GM23338 (cell line): Measurements from ENCODE around the gene CHAD. TPM values are rescaled to one million over a fixed set of nuclear protein-coding genes. Genes with fewer than 3 reads are reported as not detected.
A peak's percentile ranks its signal among the peaks of the same experiment; 100 is the strongest.

Experiments used
- ATAC-seq: fragments of 200-7000 bp; cut with Tn5 transposase; 3 replicates; pipeline ENCODE4 v1.9.1; 2020
- DNase-seq: peaks from one replicate; pipeline ENCODE4 v3.0.0-alpha.2; 2015; ENCODE audit warnings: low spot score
- H2AFZ ChIP-seq: fragments of 200-600 bp; sonication (generic); 2 replicates; pipeline ENCODE4 v1.8.0; 2016; ENCODE audit warnings: antibody characterized with exemption, mild to moderate bottlenecking, moderate library complexity
- H3F3A ChIP-seq: fragments of 200-600 bp; sonication (generic); replicated peaks from 2 replicates; pipeline ENCODE4 v1.8.0; 2017; ENCODE audit warnings: antibody characterized with exemption, mixed run types, low read depth
- H3K27ac ChIP-seq: fragments of 200-600 bp; sonication (generic); 2 replicates; pipeline ENCODE4 v1.6.1; 2016; ENCODE audit warnings: low read depth
- H3K27me3 ChIP-seq: fragments of 200-600 bp; sonication (generic); 2 replicates; pipeline ENCODE4 v1.8.0; 2016; ENCODE audit warnings: mild to moderate bottlenecking, mixed run types, moderate library complexity; ENCODE audit not compliant: insufficient read depth
- H3K36me3 ChIP-seq: fragments of 200-600 bp; sonication (generic); 2 replicates; pipeline ENCODE4 v1.8.0; 2016; ENCODE audit warnings: mild to moderate bottlenecking; ENCODE audit not compliant: insufficient read depth
- H3K4me1 ChIP-seq: fragments of 200-600 bp; sonication (generic); 2 replicates; pipeline ENCODE4 v1.8.0; 2016; ENCODE audit warnings: mild to moderate bottlenecking, moderate library complexity; ENCODE audit not compliant: insufficient read depth
- H3K4me2 ChIP-seq: fragments of 200-600 bp; sonication (generic); 2 replicates; pipeline ENCODE4 v1.7.1; 2017; ENCODE audit warnings: mixed run types
- H3K4me3 ChIP-seq: fragments of 200-600 bp; sonication (generic); 2 replicates; pipeline ENCODE4 v1.6.1; 2016; ENCODE audit warnings: mixed run types
- H3K79me2 ChIP-seq: fragments of 200-600 bp; sonication (generic); replicated peaks from 2 replicates; pipeline ENCODE4 v1.8.0; 2017; ENCODE audit warnings: mild to moderate bottlenecking; ENCODE audit not compliant: insufficient read depth
- H3K9me2 ChIP-seq: fragments of 200-600 bp; sonication (generic); 2 replicates; pipeline ENCODE4 v1.8.0; 2017; ENCODE audit not compliant: insufficient read depth
- H4K20me1 ChIP-seq: fragments of 200-600 bp; sonication (generic); replicated peaks from 2 replicates; pipeline ENCODE4 v1.8.0; 2017; ENCODE audit warnings: mild to moderate bottlenecking; ENCODE audit not compliant: insufficient read depth
- H3K27ac Mint-ChIP-seq: 2 replicates; pipeline ENCODE4 v1.8.0; 2020; ENCODE audit warnings: inconsistent platforms, mild to moderate bottlenecking, moderate library complexity, mixed read lengths
- H3K27me3 Mint-ChIP-seq: 3 replicates; pipeline ENCODE4 v1.8.0; 2022; ENCODE audit warnings: low read depth, mild to moderate bottlenecking, moderate library complexity, mixed read lengths, inconsistent platforms; ENCODE audit not compliant: insufficient read depth, poor library complexity
- H3K36me3 Mint-ChIP-seq: 3 replicates; pipeline ENCODE4 v1.8.0; 2021; ENCODE audit warnings: low read depth, mild to moderate bottlenecking, inconsistent platforms, moderate library complexity, mixed read lengths
- H3K4me1 Mint-ChIP-seq: 3 replicates; pipeline ENCODE4 v1.8.0; 2020; ENCODE audit warnings: mild to moderate bottlenecking, inconsistent platforms, mixed read lengths
- H3K4me3 Mint-ChIP-seq: 3 replicates; pipeline ENCODE4 v1.8.0; 2021; ENCODE audit warnings: moderate library complexity, mild to moderate bottlenecking, inconsistent platforms, mixed read lengths
- H3K9me3 Mint-ChIP-seq: 3 replicates; pipeline ENCODE4 v1.8.0; 2020; ENCODE audit warnings: moderate library complexity, mild to moderate bottlenecking, inconsistent platforms, mixed read lengths
- CREB1 ChIP-seq: fragments of 250-450 bp; sonication (Bioruptor Pico); IDR thresholded peaks from 2 replicates; pipeline ENCODE4 v1.5.0; 2020; ENCODE audit warnings: low read depth, mild to moderate bottlenecking, moderate library complexity
- EZH2 ChIP-seq: fragments of 200-600 bp; sonication (generic); IDR thresholded peaks from one replicate; pipeline ENCODE4 v1.8.0; 2017; ENCODE audit warnings: antibody characterized with exemption, mild to moderate bottlenecking, low read depth; ENCODE audit not compliant: unreplicated experiment
- EZH2phosphoT487 ChIP-seq: fragments of 200-600 bp; sonication (generic); IDR thresholded peaks from one replicate; pipeline ENCODE4 v1.8.1; 2018; ENCODE audit warnings: antibody characterized with exemption; ENCODE audit not compliant: unreplicated experiment
- JUNB ChIP-seq: IDR thresholded peaks from one replicate; pipeline ENCODE4 v1.6.1; 2016; ENCODE audit warnings: antibody characterized with exemption; ENCODE audit not compliant: unreplicated experiment
- NANOG ChIP-seq: IDR thresholded peaks from 2 replicates; pipeline ENCODE4 v1.6.1; 2016; ENCODE audit warnings: antibody characterized with exemption, borderline replicate concordance
- POLR2AphosphoS5 ChIP-seq: IDR thresholded peaks from 2 replicates; pipeline ENCODE4 v1.6.1; 2016; ENCODE audit warnings: antibody characterized with exemption, low read depth
- STAT1 ChIP-seq: IDR thresholded peaks from one replicate; pipeline ENCODE4 v1.6.1; 2016; ENCODE audit warnings: antibody characterized with exemption; ENCODE audit not compliant: unreplicated experiment
- ZNF114 ChIP-seq: fragments of 250-450 bp; sonication (Bioruptor Pico); IDR thresholded peaks from 2 replicates; pipeline ENCODE4 v1.5.0; 2020; ENCODE audit warnings: mild to moderate bottlenecking, moderate library complexity
- polyA plus RNA-seq: library from polyadenylated mRNA; unstranded; fragments of >200 nt; fragmentation: Nextera tagmentation; extraction: Ambion mirVana; gene quantifications from 2 replicates; pipeline ENCODE4 v1.2.1, GENCODE V29; 2016
- total RNA-seq: library from RNA; depleted of rRNA; stranded (reverse); fragments of >200 nt; shearing (Covaris generic); gene quantifications from 2 replicates; pipeline ENCODE4 v1.2.3, GENCODE V29; 2014
- TF ChIP-seq, protein P1 (sequence below): IDR thresholded peaks from 2 replicates; pipeline ENCODE4 v1.6.1; 2016; ENCODE audit warnings: antibody characterized with exemption
- TF ChIP-seq, protein P2 (sequence below), 2 experiments: fragments of 200-600 bp in 1 of 2; sonication (generic) in 1 of 2; conservative IDR thresholded peaks; 2 replicates each; pipeline versions ENCODE4 v1.5.1 to v1.6.1; 2016 to 2017; ENCODE audit warnings: antibody characterized with exemption in 2 of 2, low read depth in 2 of 2, mild to moderate bottlenecking in 2 of 2, moderate library complexity in 1 of 2
- TF ChIP-seq, protein P3 (sequence below): IDR thresholded peaks from one replicate; pipeline ENCODE4 v1.6.1; 2018; ENCODE audit warnings: antibody characterized with exemption; ENCODE audit not compliant: unreplicated experiment

Gene CHAD
- total and polyA plus RNA-seq, 2 experiments from 2014 or later: 0.18 TPM; not detected in 1

DNA sequence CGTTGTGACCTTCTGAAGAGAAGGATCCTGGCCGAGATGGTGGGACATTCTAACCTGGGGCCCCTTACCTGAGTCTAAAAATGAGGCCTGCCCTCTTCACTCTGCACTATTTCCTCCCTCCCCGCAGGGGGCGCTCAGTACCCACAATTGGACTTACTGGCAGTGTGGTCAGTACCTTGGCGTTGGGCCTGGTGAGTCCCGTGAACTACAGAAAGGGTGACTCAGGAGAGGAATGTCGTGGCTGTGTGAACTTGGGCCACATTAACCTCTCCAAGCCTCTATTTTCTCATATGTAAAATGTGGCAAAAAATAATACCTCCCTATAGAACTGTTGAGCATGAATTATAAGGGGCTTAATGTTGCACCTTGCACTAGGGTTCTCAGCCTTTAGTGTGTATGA lies 13.8 kb upstream of the CHAD start:
- Mint-ChIP-seq H3K4me3 (no peak overlapping the region), H3K4me1 (peaks cover 12% of the 10 kb centered on the region), H3K9me3 (no peaks in the 10 kb centered on the region), H3K27ac (peak overlapping the region; percentile 92), H3K27me3 (peaks cover 13% of the 10 kb centered on the region), H3K36me3 (peaks cover 34% of the 10 kb centered on the region)
- Histone ChIP-seq H3K9me2 (no peaks in the 10 kb centered on the region), H3F3A (0 out of 2 replicates have a peak, but pooled peaks cover 13% of the 10 kb centered on the region), H3K36me3 (no peaks in the 10 kb centered on the region), H2AFZ (no peak overlapping the region), H3K27me3 (no peaks in the 10 kb centered on the region), H3K79me2 (no peaks in the 10 kb centered on the region), H3K4me1 (peaks cover 6% of the 10 kb centered on the region; the same call in 1 of the 2 replicates), H3K4me2 (no peak overlapping the region), H3K27ac (no peak overlapping the region), H4K20me1 (no peaks in the 10 kb centered on the region), H3K4me3 (no peak overlapping the region)
- TF ChIP-seq, protein P1, sequence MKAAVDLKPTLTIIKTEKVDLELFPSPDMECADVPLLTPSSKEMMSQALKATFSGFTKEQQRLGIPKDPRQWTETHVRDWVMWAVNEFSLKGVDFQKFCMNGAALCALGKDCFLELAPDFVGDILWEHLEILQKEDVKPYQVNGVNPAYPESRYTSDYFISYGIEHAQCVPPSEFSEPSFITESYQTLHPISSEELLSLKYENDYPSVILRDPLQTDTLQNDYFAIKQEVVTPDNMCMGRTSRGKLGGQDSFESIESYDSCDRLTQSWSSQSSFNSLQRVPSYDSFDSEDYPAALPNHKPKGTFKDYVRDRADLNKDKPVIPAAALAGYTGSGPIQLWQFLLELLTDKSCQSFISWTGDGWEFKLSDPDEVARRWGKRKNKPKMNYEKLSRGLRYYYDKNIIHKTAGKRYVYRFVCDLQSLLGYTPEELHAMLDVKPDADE: no peak
- TF ChIP-seq, protein P2, sequence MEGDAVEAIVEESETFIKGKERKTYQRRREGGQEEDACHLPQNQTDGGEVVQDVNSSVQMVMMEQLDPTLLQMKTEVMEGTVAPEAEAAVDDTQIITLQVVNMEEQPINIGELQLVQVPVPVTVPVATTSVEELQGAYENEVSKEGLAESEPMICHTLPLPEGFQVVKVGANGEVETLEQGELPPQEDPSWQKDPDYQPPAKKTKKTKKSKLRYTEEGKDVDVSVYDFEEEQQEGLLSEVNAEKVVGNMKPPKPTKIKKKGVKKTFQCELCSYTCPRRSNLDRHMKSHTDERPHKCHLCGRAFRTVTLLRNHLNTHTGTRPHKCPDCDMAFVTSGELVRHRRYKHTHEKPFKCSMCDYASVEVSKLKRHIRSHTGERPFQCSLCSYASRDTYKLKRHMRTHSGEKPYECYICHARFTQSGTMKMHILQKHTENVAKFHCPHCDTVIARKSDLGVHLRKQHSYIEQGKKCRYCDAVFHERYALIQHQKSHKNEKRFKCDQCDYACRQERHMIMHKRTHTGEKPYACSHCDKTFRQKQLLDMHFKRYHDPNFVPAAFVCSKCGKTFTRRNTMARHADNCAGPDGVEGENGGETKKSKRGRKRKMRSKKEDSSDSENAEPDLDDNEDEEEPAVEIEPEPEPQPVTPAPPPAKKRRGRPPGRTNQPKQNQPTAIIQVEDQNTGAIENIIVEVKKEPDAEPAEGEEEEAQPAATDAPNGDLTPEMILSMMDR (conservative IDR thresholded peaks at IDR 0.05; ENCODE audit: low read depth in 2 of 2): peak; percentile 91 to 97
- peak; percentile 92 for DNase-seq
- peak; percentile 55 for ATAC-seq

DNA sequence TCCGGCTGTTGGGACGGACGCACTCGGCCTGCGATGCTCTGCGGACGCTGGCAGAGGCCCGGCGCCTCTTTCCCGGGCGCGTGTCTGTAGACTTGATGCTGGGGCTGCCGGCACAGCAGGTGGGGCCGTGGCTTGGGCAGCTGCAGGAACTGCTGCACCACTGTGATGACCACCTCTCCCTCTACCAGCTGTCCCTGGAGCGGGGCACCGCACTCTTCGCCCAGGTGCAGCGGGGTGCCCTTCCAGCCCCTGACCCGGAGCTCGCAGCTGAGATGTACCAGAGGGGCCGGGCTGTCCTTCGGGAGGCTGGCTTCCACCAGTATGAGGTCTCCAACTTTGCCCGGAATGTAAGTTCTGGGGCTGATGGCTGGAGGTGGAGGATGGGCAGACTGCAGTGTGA lies 13.4 kb upstream of the CHAD start:
- Mint-ChIP-seq H3K27ac (no peak overlapping the region), H3K9me3 (no peaks in the 10 kb centered on the region), H3K4me1 (peaks cover 12% of the 10 kb centered on the region), H3K36me3 (peaks cover 34% of the 10 kb centered on the region), H3K27me3 (peaks cover 13% of the 10 kb centered on the region), H3K4me3 (no peak overlapping the region)
- no peak for TF ChIP-seq EZH2phosphoT487
- no peak for TF ChIP-seq NANOG
- no peak for TF ChIP-seq STAT1
- Histone ChIP-seq H3K4me2 (no peak overlapping the region), H3K27me3 (no peaks in the 10 kb centered on the region), H3K9me2 (no peaks in the 10 kb centered on the region), H2AFZ (no peak overlapping the region), H3K4me3 (no peak overlapping the region), H3K79me2 (no peaks in the 10 kb centered on the region), H3K4me1 (peaks cover 6% of the 10 kb centered on the region; the same call in 1 of the 2 replicates), H4K20me1 (no peaks in the 10 kb centered on the region), H3F3A (0 out of 2 replicates have a peak, but pooled peaks cover 13% of the 10 kb centered on the region), H3K27ac (no peak overlapping the region), H3K36me3 (no peaks in the 10 kb centered on the region)
- no peak for DNase-seq
- no peak for ATAC-seq

DNA sequence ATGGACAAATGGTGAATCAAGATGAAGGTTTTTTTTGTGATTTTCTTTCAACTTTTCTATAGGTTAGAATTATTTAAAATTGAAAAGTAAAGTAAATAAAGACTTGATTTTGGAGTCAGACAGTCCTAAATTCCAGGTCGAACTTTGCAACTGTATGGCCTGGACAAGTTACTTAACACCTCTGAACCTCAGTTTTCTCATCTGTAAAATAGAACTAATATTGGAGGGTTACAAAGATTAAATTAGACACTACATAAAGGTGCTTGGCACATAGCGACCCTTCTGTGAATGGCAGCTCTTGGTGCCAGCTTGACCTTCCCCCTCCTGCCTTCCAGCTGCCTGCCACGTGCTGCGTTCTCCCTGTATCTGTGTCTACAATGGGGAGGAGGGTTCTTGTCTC lies 13.0 kb upstream of the CHAD start:
- Mint-ChIP-seq H3K9me3 (no peaks in the 10 kb centered on the region), H3K36me3 (peaks cover 34% of the 10 kb centered on the region), H3K4me1 (peaks cover 12% of the 10 kb centered on the region), H3K27me3 (peaks cover 13% of the 10 kb centered on the region), H3K27ac (no peak overlapping the region), H3K4me3 (no peak overlapping the region)
- Histone ChIP-seq H3F3A (0 out of 2 replicates have a peak, but pooled peaks cover 13% of the 10 kb centered on the region), H3K4me1 (peaks cover 6% of the 10 kb centered on the region; the same call in 1 of the 2 replicates), H4K20me1 (no peaks in the 10 kb centered on the region), H3K9me2 (no peaks in the 10 kb centered on the region), H3K36me3 (no peaks in the 10 kb centered on the region), H3K4me2 (no peak overlapping the region), H3K27ac (no peak overlapping the region), H3K4me3 (no peak overlapping the region), H2AFZ (no peak overlapping the region), H3K79me2 (no peaks in the 10 kb centered on the region), H3K27me3 (no peaks in the 10 kb centered on the region)
- DNase-seq (no peak), ATAC-seq (no peak)
- TF ChIP-seq, protein P3, sequence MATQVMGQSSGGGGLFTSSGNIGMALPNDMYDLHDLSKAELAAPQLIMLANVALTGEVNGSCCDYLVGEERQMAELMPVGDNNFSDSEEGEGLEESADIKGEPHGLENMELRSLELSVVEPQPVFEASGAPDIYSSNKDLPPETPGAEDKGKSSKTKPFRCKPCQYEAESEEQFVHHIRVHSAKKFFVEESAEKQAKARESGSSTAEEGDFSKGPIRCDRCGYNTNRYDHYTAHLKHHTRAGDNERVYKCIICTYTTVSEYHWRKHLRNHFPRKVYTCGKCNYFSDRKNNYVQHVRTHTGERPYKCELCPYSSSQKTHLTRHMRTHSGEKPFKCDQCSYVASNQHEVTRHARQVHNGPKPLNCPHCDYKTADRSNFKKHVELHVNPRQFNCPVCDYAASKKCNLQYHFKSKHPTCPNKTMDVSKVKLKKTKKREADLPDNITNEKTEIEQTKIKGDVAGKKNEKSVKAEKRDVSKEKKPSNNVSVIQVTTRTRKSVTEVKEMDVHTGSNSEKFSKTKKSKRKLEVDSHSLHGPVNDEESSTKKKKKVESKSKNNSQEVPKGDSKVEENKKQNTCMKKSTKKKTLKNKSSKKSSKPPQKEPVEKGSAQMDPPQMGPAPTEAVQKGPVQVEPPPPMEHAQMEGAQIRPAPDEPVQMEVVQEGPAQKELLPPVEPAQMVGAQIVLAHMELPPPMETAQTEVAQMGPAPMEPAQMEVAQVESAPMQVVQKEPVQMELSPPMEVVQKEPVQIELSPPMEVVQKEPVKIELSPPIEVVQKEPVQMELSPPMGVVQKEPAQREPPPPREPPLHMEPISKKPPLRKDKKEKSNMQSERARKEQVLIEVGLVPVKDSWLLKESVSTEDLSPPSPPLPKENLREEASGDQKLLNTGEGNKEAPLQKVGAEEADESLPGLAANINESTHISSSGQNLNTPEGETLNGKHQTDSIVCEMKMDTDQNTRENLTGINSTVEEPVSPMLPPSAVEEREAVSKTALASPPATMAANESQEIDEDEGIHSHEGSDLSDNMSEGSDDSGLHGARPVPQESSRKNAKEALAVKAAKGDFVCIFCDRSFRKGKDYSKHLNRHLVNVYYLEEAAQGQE: no peak
- no peak for TF ChIP-seq NANOG
- no peak for TF ChIP-seq POLR2AphosphoS5
- TF ChIP-seq, protein P2 (conservative IDR thresholded peaks at IDR 0.05; ENCODE audit: low read depth in 2 of 2): no peak
- no peak for TF ChIP-seq ZNF114
- no peak for TF ChIP-seq EZH2phosphoT487
- no peak for TF ChIP-seq CREB1 (CRISPR knock-in tag)
- no peak for TF ChIP-seq EZH2
- no peak for TF ChIP-seq JUNB
